ENCODE results near the gene SMAD3.
A peak's percentile ranks its signal among the peaks of the same experiment; 100 is the strongest.

Gene SMAD3

DNA sequence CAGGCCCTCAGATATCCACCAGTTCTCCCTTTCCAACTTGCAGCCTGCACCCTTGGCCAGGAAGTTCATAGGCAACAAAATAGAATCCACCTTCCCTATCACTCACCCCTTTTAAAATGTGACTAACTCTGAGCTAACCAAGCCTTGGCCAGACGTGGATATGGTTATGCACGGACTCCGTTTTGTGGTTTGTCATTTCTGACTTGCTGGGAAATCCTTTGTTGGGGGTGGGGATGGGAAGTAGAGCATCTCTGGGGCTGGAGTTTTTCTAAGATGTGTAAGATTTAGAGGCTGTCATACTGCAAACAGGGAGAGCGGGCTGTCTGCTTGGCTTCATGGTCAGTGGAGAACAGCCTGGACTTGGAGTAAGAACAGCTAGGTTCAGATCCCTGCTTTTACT lies 62.6 kb downstream of the SMAD3 start:
- peak; percentile 26 to 43 for ATAC-seq

DNA sequence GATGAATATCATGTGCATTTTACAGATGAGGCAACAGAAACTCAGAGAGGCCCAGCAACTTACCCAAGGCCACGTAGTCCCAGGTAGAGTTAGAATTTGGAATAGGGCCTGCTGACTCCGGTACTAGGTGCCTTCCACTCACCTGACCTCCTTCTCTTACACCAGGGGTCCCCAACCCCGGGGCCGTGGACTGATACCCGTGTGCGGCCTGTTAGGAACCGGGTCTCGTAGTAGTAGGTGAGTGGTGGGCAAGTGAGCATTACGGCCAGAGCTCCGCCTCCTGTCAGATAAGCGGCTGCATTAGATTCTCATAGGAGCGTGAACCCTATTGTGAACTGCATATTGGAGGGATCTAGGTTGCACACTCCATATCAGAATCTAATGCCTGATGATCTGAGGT lies 64.8 kb downstream of the SMAD3 start:
- ATAC-seq, result no peak

- ATAC-seq, result peak in 1 of 2 donors; percentile 25
Measured at GRCh38 chr15:67130673-67131601, 65.5 kb downstream of the SMAD3 start.

DNA sequence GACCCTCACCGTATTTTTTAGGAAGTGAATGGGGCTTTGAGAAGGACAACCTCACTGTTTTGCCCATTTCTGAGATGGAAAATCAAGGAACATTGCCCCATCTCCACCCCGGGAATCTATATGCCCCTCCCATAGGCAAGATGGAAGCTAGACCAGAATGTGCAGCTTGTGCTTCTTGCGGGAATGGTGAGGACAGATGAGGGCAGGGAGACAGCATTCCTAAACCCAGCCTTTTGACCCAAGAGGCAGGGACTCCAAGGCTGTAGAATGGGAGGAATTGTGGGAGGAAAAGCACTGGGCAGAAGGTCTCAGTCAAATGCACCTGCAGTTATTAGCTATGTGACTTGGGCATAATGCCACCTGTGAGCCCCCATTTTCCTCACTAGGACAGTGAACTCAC lies 66.9 kb downstream of the SMAD3 start:
- no peak for ATAC-seq

DNA sequence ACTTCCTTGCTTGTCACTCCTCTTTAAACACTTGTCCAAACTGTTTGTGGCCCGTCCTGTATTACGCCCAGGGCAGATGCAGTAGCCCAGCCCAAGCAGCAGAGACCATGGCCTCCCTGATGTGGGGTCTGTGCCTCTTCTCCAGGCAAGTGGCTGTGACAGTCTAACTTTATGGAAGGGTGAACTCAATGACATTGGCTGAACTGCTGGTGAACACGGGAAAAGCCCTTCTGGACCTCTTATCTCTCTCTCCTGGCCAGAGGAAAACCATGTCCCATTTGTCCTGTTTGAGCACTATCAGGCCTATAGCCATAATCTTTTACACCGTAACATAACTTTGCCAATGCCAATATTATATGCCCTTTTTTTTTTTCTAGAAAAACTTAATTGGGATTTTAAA lies 67.6 kb downstream of the SMAD3 start:
- no peak for ATAC-seq

DNA sequence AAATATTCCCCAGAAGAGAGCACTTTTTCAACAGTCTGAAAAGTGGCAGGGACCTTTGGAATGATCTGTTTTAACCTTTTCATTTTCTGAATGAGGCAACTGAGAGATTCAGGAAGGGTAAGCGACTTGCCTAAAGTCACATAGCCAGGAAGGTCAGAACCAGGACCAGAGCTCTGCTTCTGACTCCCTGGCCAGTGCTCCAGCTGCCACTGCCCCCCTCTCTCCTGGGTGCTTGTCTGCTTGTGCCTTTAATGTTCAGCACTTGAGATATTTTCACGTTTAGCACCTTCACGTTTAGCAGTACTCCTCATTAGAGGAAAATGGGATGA lies 68.3 kb downstream of the SMAD3 start:
- ATAC-seq, result no peak

GRCh38 chr15:67134067-67134838 lies 68.9 kb downstream of the SMAD3 start:
- peak; percentile 90 to 93 for ATAC-seq

DNA sequence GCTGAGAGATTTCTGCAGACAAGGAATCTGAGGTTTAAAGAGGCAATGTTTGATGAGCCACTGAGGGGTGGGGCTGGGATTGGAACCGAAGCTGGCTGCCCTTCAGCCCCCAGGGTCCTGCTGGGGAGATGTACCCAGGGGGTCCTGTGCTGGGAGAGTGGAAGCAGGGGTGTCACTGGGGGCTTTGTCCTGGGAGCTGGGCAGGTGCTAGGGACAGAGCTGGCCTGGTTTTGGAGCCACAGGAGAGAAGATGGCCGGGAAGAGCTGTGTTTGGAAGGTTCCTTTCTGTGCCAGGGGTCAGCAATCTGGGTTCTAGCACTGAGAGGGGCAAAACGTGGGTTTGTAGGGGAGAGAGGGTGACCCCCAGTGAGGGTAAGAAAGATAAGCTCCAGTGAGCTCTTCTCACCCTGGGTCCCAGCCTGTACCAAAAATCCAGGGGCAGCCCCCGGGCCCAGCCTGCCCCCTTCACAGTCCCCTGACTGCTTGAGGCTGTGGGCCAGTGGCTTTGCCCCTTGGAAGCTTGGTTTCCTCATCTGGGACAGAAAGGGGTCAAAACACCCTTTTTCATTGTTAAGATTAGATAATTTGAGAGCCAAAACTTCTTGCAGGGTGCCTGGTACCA lies 69.6 kb downstream of the SMAD3 start:
- no peak for ATAC-seq

DNA sequence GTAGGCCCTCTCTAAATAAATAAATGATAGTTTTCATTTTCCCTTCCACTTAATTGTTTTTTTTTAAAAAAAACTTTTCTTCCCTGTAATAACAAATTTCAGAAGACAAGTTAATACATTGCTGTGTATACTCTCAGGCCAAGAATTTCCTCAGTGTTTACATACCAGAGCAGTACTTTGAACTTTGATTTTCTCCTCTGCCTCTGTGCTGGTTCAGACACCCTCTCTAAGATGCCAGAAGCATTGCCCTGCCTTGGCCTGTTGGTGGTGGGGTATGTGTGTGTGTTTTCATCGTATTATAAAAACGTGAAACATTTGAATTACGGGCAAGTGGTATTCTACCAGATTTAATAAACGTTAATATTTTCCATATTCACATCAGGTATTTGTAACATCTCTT lies 70.1 kb downstream of the SMAD3 start:
- no peak for ATAC-seq

DNA sequence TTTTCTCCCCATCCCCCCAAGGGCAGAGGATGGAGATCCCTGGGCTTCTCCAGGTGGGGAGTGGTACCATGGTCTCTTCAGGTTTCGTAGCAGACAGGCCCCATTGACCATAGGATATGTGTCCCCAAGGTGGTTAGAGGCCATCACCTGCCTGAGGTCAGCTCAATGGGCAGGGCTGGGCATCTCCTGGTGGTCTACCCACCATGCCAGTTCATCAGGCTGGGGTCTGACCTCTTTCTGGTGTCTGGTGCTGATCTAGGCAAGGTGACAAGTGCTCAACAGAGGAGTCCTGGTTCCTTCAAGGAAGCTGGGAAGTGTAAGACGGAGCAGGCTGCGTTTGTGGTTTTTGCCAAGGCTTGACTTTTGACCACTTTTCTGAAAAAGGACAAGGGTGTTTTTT lies 71.4 kb downstream of the SMAD3 start:
- no peak for ATAC-seq

DNA sequence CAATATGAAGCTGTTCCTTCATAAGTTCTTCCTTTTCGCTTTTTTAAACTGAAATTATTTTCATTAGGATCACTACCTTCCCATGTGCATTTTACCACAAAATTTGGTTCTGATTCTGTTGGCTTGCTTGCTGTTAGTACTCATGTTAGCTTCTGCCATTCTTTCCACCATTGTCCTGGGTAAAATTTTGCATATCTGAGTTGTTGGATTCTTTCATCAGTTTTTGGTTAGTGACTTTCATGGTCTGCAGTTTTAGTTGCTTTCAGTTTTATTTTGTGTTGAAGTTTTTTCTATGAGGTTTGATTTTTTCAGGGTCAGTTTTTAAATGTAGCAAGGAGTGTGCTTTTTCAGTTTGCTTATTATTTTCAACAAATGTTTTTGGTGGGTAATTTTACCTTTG lies 71.9 kb downstream of the SMAD3 start:
- peak in 1 of 2 donors; percentile 25 for ATAC-seq

- ATAC-seq, result no peak
Measured at GRCh38 chr15:67137951-67138848, 72.8 kb downstream of the SMAD3 start.

DNA sequence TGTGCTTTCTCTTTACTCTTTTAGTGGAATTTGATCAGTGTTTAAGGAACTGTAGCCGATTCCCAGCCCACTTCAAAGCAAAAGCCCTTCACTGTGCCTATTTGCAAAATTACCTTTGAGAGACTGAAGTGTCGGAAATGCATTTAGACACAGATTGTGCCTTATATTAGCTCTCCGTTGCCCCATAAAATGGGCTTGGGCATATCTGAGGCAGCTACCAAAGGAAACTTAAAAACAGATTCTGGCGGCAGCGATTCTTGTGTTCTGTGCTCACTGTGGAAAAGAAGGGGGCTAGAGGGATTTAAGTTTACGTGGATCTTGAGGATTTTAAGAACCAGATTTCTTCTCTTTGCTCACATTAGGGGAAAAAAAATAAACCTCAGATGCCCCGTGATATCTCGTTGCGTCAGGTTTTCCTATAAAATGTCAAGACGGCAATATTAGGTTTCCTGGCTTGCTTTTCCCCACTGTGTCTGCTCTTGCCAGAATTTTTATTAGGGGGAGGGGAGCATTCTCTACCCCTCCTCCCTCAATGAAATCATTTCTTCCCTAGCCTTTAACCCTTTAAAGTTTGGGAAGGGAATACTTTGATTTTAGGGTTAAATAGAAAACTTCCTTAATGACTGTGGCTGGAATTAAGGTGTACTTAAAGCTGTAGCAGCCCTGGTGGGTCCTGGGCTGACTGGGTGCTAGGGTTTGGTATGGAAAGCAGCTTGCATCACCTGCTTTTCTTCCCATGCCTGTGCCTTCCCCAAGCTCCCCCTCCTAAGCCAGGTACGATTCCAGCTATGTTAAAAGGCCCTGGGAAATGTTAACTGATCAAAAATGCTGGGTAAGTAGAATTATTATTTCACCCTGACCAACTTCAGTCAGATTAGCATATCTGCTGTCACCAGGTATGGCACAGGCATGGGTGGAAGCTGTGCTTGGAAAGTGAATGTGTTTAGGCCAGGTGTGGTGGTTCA lies 73.8 kb downstream of the SMAD3 start:
- ATAC-seq, result no peak

DNA sequence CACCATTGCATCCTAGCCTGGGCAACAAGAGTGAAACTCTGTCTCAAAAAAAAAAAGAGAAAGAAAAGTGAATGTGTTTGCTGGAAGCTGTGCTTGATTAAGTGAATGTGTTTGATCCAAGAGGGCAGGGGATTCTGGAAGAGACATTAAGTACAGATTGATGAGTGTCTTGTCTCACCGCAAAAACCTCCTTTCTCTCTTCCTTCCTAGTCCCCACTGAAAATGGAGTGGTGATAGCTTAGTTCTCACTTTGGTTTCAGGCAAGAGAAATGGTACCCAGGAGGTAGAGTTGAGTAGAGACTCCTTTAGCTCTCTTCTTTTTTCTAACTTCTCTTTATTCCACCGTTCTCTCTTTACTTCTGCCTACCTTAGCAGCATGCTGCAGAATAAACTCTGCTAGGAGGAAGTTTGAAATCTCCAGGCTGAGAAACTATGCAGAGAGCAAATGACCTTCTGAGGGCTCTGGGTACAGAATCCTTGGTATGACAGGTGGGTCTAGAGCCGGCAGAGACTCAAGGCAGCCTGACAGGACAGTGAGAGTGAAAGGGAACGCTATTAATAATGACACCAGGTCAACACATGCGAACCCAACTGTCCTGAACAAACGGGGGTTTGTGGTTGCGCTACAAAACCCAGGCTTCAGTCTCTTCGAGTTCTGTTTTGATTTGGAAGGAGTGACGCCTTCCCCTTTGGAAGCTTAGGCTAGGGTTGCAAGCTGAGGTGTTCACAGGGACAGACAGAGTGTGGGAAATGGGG lies 74.9 kb downstream of the SMAD3 start:
- ATAC-seq, result peak in 1 of 2 donors; percentile 42

DNA sequence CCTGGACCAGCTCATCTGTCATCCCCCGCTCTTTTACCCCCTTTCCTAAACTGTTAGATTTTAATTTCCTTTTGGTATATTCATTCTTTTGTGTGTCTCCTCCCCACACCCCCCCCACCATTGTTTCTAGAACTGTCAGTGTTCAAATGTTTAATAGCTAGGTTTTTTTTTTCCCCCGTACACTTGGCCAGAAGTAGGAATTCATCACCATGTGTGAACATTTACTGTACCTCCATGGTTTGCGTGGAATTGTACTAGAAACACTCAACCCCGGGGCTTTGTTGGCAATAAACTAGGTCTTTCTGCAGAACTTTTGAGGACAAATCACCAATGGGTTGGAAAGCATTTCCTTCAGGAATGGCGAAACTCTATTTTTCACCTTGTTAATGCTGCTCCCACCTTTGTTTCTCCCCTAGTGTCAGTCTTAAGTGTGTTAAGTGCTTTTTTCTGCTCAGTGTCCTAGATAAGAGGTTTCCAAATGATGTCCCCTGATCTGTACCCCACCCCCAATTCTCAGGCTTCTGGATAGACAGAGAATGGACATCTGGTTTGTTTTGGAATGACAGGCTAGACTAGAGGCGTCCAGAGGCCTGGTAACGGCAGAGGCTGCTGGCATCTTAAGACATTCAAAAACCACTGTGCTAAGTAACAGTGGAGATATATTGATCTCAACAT lies 76.8 kb downstream of the SMAD3 start:
- no peak for ATAC-seq

- ATAC-seq, result no peak
Measured at GRCh38 chr15:67142767-67143100, 77.3 kb downstream of the SMAD3 start.

GRCh38 chr15:67143646-67144045 lies 78.2 kb downstream of the SMAD3 start:
- ATAC-seq, result no peak

GRCh38 chr15:67144609-67145311 lies 79.4 kb downstream of the SMAD3 start:
- no peak for ATAC-seq

- ATAC-seq, result no peak
Measured at GRCh38 chr15:67145312-67145610, 79.9 kb downstream of the SMAD3 start.

- ATAC-seq, result no peak
Measured at GRCh38 chr15:67145710-67146109, 80.3 kb downstream of the SMAD3 start.
